ENCODE data around the gene DDAH1. TPM values are rescaled to one million over a fixed set of nuclear protein-coding genes. Genes with fewer than 3 reads are reported as not detected.

Gene DDAH1
- total and polyA plus RNA-seq, 2 experiments from 2014 or later = 29.4 to 41.7 TPM

DNA sequence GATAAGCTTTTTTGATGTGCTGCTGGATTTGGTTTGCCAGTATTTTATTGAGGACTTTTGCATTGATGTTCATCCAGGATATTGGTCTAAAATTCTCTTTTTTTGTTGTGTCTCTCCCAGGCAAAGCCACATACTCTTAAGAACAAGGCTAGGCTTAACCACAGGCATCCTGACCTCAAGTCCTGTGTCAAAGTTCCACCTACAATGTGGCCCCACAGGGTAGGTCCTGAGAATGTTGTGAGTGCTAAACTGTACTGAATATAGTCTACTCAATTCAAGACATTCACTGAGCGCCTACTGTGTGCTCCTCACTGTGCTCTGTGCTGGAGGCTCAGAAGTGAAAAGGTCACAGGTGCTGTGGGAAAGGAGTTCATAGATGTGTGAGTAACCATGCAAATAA lies 20.6 kb downstream of the DDAH1 start:
- no peak overlapping the region for H3K4me3 ChIP-seq
- no peaks in the 10 kb centered on the region for H4K20me1 ChIP-seq (replicated peaks; ENCODE audit: insufficient read depth)
- TF ChIP-seq CREB1 (CRISPR knock-in tag; IDR thresholded peaks at IDR 0.05; ENCODE audit: low read depth) (no peak), ZNF331 (CRISPR knock-in tag; IDR thresholded peaks at IDR 0.05; ENCODE audit: low read depth) (no peak), EZH2 (IDR thresholded peaks at IDR 0.05; ENCODE audit: low read depth, unreplicated experiment) (no peak), POLR2AphosphoS5 (IDR thresholded peaks at IDR 0.05; ENCODE audit: low read depth) (no peak), NANOG (IDR thresholded peaks at IDR 0.05; ENCODE audit: borderline replicate concordance) (no peak)
- TF ChIP-seq, protein P1, sequence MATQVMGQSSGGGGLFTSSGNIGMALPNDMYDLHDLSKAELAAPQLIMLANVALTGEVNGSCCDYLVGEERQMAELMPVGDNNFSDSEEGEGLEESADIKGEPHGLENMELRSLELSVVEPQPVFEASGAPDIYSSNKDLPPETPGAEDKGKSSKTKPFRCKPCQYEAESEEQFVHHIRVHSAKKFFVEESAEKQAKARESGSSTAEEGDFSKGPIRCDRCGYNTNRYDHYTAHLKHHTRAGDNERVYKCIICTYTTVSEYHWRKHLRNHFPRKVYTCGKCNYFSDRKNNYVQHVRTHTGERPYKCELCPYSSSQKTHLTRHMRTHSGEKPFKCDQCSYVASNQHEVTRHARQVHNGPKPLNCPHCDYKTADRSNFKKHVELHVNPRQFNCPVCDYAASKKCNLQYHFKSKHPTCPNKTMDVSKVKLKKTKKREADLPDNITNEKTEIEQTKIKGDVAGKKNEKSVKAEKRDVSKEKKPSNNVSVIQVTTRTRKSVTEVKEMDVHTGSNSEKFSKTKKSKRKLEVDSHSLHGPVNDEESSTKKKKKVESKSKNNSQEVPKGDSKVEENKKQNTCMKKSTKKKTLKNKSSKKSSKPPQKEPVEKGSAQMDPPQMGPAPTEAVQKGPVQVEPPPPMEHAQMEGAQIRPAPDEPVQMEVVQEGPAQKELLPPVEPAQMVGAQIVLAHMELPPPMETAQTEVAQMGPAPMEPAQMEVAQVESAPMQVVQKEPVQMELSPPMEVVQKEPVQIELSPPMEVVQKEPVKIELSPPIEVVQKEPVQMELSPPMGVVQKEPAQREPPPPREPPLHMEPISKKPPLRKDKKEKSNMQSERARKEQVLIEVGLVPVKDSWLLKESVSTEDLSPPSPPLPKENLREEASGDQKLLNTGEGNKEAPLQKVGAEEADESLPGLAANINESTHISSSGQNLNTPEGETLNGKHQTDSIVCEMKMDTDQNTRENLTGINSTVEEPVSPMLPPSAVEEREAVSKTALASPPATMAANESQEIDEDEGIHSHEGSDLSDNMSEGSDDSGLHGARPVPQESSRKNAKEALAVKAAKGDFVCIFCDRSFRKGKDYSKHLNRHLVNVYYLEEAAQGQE (IDR thresholded peaks at IDR 0.05; ENCODE audit: unreplicated experiment) = no peak
- TF ChIP-seq, protein P2, sequence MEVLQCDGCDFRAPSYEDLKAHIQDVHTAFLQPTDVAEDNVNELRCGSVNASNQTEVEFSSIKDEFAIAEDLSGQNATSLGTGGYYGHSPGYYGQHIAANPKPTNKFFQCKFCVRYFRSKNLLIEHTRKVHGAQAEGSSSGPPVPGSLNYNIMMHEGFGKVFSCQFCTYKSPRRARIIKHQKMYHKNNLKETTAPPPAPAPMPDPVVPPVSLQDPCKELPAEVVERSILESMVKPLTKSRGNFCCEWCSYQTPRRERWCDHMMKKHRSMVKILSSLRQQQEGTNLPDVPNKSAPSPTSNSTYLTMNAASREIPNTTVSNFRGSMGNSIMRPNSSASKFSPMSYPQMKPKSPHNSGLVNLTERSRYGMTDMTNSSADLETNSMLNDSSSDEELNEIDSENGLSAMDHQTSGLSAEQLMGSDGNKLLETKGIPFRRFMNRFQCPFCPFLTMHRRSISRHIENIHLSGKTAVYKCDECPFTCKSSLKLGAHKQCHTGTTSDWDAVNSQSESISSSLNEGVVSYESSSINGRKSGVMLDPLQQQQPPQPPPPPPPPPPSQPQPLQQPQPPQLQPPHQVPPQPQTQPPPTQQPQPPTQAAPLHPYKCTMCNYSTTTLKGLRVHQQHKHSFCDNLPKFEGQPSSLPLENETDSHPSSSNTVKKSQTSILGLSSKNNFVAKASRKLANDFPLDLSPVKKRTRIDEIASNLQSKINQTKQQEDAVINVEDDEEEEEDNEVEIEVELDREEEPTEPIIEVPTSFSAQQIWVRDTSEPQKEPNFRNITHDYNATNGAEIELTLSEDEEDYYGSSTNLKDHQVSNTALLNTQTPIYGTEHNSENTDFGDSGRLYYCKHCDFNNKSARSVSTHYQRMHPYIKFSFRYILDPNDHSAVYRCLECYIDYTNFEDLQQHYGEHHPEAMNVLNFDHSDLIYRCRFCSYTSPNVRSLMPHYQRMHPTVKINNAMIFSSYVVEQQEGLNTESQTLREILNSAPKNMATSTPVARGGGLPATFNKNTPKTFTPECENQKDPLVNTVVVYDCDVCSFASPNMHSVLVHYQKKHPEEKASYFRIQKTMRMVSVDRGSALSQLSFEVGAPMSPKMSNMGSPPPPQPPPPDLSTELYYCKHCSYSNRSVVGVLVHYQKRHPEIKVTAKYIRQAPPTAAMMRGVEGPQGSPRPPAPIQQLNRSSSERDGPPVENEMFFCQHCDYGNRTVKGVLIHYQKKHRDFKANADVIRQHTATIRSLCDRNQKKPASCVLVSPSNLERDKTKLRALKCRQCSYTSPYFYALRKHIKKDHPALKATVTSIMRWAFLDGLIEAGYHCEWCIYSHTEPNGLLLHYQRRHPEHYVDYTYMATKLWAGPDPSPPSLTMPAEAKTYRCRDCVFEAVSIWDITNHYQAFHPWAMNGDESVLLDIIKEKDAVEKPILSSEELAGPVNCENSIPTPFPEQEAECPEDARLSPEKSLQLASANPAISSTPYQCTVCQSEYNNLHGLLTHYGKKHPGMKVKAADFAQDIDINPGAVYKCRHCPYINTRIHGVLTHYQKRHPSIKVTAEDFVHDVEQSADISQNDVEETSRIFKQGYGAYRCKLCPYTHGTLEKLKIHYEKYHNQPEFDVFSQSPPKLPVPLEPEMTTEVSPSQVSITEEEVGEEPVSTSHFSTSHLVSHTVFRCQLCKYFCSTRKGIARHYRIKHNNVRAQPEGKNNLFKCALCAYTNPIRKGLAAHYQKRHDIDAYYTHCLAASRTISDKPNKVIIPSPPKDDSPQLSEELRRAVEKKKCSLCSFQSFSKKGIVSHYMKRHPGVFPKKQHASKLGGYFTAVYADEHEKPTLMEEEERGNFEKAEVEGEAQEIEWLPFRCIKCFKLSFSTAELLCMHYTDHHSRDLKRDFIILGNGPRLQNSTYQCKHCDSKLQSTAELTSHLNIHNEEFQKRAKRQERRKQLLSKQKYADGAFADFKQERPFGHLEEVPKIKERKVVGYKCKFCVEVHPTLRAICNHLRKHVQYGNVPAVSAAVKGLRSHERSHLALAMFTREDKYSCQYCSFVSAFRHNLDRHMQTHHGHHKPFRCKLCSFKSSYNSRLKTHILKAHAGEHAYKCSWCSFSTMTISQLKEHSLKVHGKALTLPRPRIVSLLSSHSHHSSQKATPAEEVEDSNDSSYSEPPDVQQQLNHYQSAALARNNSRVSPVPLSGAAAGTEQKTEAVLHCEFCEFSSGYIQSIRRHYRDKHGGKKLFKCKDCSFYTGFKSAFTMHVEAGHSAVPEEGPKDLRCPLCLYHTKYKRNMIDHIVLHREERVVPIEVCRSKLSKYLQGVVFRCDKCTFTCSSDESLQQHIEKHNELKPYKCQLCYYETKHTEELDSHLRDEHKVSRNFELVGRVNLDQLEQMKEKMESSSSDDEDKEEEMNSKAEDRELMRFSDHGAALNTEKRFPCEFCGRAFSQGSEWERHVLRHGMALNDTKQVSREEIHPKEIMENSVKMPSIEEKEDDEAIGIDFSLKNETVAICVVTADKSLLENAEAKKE (CRISPR knock-in tag; IDR thresholded peaks at IDR 0.05) = no peak
- TF ChIP-seq, protein P3, sequence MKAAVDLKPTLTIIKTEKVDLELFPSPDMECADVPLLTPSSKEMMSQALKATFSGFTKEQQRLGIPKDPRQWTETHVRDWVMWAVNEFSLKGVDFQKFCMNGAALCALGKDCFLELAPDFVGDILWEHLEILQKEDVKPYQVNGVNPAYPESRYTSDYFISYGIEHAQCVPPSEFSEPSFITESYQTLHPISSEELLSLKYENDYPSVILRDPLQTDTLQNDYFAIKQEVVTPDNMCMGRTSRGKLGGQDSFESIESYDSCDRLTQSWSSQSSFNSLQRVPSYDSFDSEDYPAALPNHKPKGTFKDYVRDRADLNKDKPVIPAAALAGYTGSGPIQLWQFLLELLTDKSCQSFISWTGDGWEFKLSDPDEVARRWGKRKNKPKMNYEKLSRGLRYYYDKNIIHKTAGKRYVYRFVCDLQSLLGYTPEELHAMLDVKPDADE (IDR thresholded peaks at IDR 0.05) = no peak
- peaks cover 19% of the 10 kb centered on the region for H3K4me1 ChIP-seq (ENCODE audit: insufficient read depth)
- H2AFZ ChIP-seq = no peak overlapping the region
- H3K9me3 Mint-ChIP-seq = no peaks in the 10 kb centered on the region; the same call in 1 of the 3 replicates
- peaks cover 8% of the 10 kb centered on the region; the same call in 2 of the 3 replicates for H3K36me3 Mint-ChIP-seq (ENCODE audit: low read depth)
- no peaks in the 10 kb centered on the region for H3K36me3 ChIP-seq (ENCODE audit: insufficient read depth)
- no peak overlapping the region for H3K27ac ChIP-seq (ENCODE audit: low read depth)
- no peak overlapping the region for H3K4me3 Mint-ChIP-seq
- DNase-seq (ENCODE audit: low spot score) = no peak
- 0 out of 2 replicates have a peak, but pooled peaks cover 4% of the 10 kb centered on the region for H3K79me2 ChIP-seq (replicated peaks; ENCODE audit: insufficient read depth)
- H3F3A ChIP-seq (replicated peaks; ENCODE audit: low read depth) = no peaks in the 10 kb centered on the region
- no peaks in the 10 kb centered on the region for H3K27me3 Mint-ChIP-seq (ENCODE audit: insufficient read depth, low read depth, poor library complexity)
- H3K27me3 ChIP-seq (ENCODE audit: insufficient read depth) = no peaks in the 10 kb centered on the region
- no peak overlapping the region for H3K27ac Mint-ChIP-seq
- peaks cover 27% of the 10 kb centered on the region for H3K4me1 Mint-ChIP-seq
- H3K9me2 ChIP-seq (ENCODE audit: insufficient read depth) = peaks cover 10% of the 10 kb centered on the region
- H3K4me2 ChIP-seq = no peak overlapping the region
- ATAC-seq = no peak

All from GM23338 (cell line).